HepG2 (cell line): ENCODE results near the gene ADAT3. TPM values are rescaled to one million over a fixed set of nuclear protein-coding genes. Genes with fewer than 3 reads are reported as not detected.

ENCODE experiments used
- ASH2L ChIP-seq: fragments of 300-600, 200-600 bp; sonication (generic); IDR thresholded peaks from 2 replicates; pipeline ENCODE4 v1.7.0; 2017; ENCODE audit warnings: low read depth, mild to moderate bottlenecking, moderate library complexity, mixed read lengths, low read length; ENCODE audit not compliant: insufficient read length
- BRD4 ChIP-seq: sonication (generic); formaldehyde crosslinking; IDR thresholded peaks from 2 replicates; pipeline ENCODE4 v1.4.0; 2020; ENCODE audit warnings: missing genetic modification reagents
- CEBPZ ChIP-seq: IDR thresholded peaks from 2 replicates; pipeline ENCODE4 v1.6.1; 2012; ENCODE audit warnings: low read length, improper control_type of control experiment
- DNMT1 ChIP-seq: sonication (generic); formaldehyde crosslinking; IDR thresholded peaks from 2 replicates; pipeline ENCODE4 v1.5.1; 2020; ENCODE audit warnings: mild to moderate bottlenecking, missing genetic modification reagents
- FIP1L1 ChIP-seq: fragments of 200-400 bp; formaldehyde crosslinking; IDR thresholded peaks from 2 replicates; pipeline ENCODE4 v1.6.1; 2018; ENCODE audit warnings: low read depth, mild to moderate bottlenecking, low read length, moderate library complexity, borderline replicate concordance; ENCODE audit not compliant: insufficient read depth
- GATA4 ChIP-seq: sonication (generic); IDR thresholded peaks from 2 replicates; pipeline ENCODE4 v1.6.1; 2016; ENCODE audit warnings: antibody characterized with exemption, low read depth, borderline replicate concordance
- HOXA5 ChIP-seq: sonication (generic); formaldehyde crosslinking; IDR thresholded peaks from 2 replicates; pipeline ENCODE4 v1.4.0; 2020; ENCODE audit warnings: missing genetic modification reagents
- KMT2A ChIP-seq: sonication (generic); formaldehyde crosslinking; IDR thresholded peaks from 2 replicates; pipeline ENCODE4 v1.4.0; 2020; ENCODE audit warnings: missing genetic modification reagents
- MZF1 ChIP-seq: sonication (generic); formaldehyde crosslinking; IDR thresholded peaks from 2 replicates; pipeline ENCODE4 v1.8.1; 2023; ENCODE audit warnings: mild to moderate bottlenecking, missing genetic modification reagents, borderline replicate concordance
- PHF5A ChIP-seq: IDR thresholded peaks from one replicate; pipeline ENCODE4 v1.6.1; 2018; ENCODE audit warnings: low read depth, missing genetic modification reagents; ENCODE audit not compliant: unreplicated experiment
- SALL2 ChIP-seq: sonication (generic); formaldehyde crosslinking; IDR thresholded peaks from 2 replicates; pipeline ENCODE4 v1.8.1; 2023; ENCODE audit warnings: mild to moderate bottlenecking, missing genetic modification reagents, inconsistent platforms
- SIN3A ChIP-seq: IDR thresholded peaks from 2 replicates; pipeline ENCODE4 v1.6.1; 2011; ENCODE audit warnings: low read depth, mild to moderate bottlenecking, control low read depth, low read length, borderline replicate concordance
- SMYD3 ChIP-seq: sonication (generic); formaldehyde crosslinking; IDR thresholded peaks from 2 replicates; pipeline ENCODE4 v1.8.1; 2023; ENCODE audit warnings: mild to moderate bottlenecking, missing genetic modification reagents
- SNAPC2 ChIP-seq: sonication (generic); formaldehyde crosslinking; IDR thresholded peaks from 2 replicates; pipeline ENCODE4 v1.8.1; 2022; ENCODE audit warnings: mild to moderate bottlenecking, missing genetic modification reagents
- SOX6 ChIP-seq, 2 experiments: fragments of 450-650 bp in 1 of 2; sonication (generic) in 1 of 2; formaldehyde crosslinking in 1 of 2; IDR thresholded peaks; 2 replicates each; pipeline versions ENCODE4 v1.4.0 to v1.6.1; 2017 to 2020; ENCODE audit warnings: antibody characterized with exemption in 1 of 2, mild to moderate bottlenecking in 1 of 2, missing genetic modification reagents in 1 of 2
- STAT5B ChIP-seq: sonication (generic); formaldehyde crosslinking; IDR thresholded peaks from 2 replicates; pipeline ENCODE4 v1.4.0; 2020; ENCODE audit warnings: missing genetic modification reagents
- TEAD2 ChIP-seq: sonication (generic); formaldehyde crosslinking; IDR thresholded peaks from 2 replicates; pipeline ENCODE4 v1.9.0; 2021; ENCODE audit warnings: missing genetic modification reagents
- ZNF280B ChIP-seq: sonication (generic); formaldehyde crosslinking; IDR thresholded peaks from 2 replicates; pipeline ENCODE4 v1.5.0; 2020; ENCODE audit warnings: missing genetic modification reagents, mild to moderate bottlenecking, borderline replicate concordance
- ZNF549 ChIP-seq: sonication (generic); formaldehyde crosslinking; IDR thresholded peaks from 2 replicates; pipeline ENCODE4 v1.5.0; 2020; ENCODE audit warnings: missing genetic modification reagents
- ZNF567 ChIP-seq: sonication (generic); formaldehyde crosslinking; IDR thresholded peaks from 2 replicates; pipeline ENCODE4 v1.8.1; 2023; ENCODE audit warnings: mild to moderate bottlenecking, missing genetic modification reagents, borderline replicate concordance
- ZNF629 ChIP-seq: sonication (generic); formaldehyde crosslinking; conservative IDR thresholded peaks from 2 replicates; pipeline ENCODE4 v1.5.0; 2020; ENCODE audit warnings: missing genetic modification reagents
- ZNF652 ChIP-seq: IDR thresholded peaks from 2 replicates; pipeline ENCODE4 v1.6.1; 2016; ENCODE audit warnings: low read depth, borderline replicate concordance
- ZSCAN20 ChIP-seq: sonication (generic); formaldehyde crosslinking; IDR thresholded peaks from 2 replicates; pipeline ENCODE4 v1.4.0; 2020; ENCODE audit warnings: missing genetic modification reagents, mild to moderate bottlenecking, borderline replicate concordance
- polyA plus RNA-seq, 8 experiments: library from polyadenylated mRNA; depleted of rRNA in 3 of 8; stranded (reverse) in 7 of 8; unstranded in 1 of 8; fragments of >200 nt; fragmentation: Illumina TruSeq in 4 of 8; extraction: Trizol in 4 of 8; gene quantifications; 2 replicates each; pipeline versions ENCODE4 v1.2.1 to v1.2.3, GENCODE V29; 2011 to 2016; ENCODE audit warnings: low read depth in 4 of 8, missing spikeins in 1 of 8, mixed read lengths in 1 of 8; ENCODE audit not compliant: insufficient read depth in 1 of 8
- total RNA-seq, 5 experiments: library from RNA; depleted of rRNA; stranded (reverse); fragments of >200 nt; fragmentation: Illumina TruSeq; extraction: Trizol; gene quantifications; 2 replicates each; pipeline ENCODE4 v1.2.3, GENCODE V29; 2016; ENCODE audit warnings: low read depth in 1 of 5
- TF ChIP-seq, protein P1 (sequence below): sonication (generic); formaldehyde crosslinking; IDR thresholded peaks from 2 replicates; pipeline ENCODE4 v1.4.0; 2020; ENCODE audit warnings: missing genetic modification reagents, borderline replicate concordance

ADAT3 gene
- total and polyA plus RNA-seq, 2 of the 13 experiments (the other 11 are each of a cell fraction or from before 2014, with no cell fraction given): 0.95 to 3.5 TPM

GRCh38 chr19:1942078-1942933 lies 37.1 kb downstream of the ADAT3 start (continued):
- TF ChIP-seq CEBPZ: no peak
- TF ChIP-seq BRD4 (CRISPR knock-in tag): no peak
- peak; percentile 64 for TF ChIP-seq ASH2L
- no peak for TF ChIP-seq HOXA5 (CRISPR knock-in tag)
- TF ChIP-seq GATA4: no peak
- TF ChIP-seq SMYD3 (CRISPR knock-in tag): no peak
- 0 out of 2 replicates have a peak, but pooled peaks have one; percentile 47 for TF ChIP-seq MZF1
- peak; percentile 65; the same call in 1 of the 2 replicates for TF ChIP-seq KMT2A
- TF ChIP-seq SALL2 (CRISPR knock-in tag): peak; percentile 73; the same call in 1 of the 2 replicates
- TF ChIP-seq SIN3A: peak; percentile 66; the same call in 1 of the 2 replicates
- TF ChIP-seq ZNF652 (CRISPR knock-in tag): no peak
- no peak for TF ChIP-seq TEAD2 (CRISPR knock-in tag)
- no peak for TF ChIP-seq STAT5B (CRISPR knock-in tag)
- no peak for TF ChIP-seq ZNF567
- TF ChIP-seq PHF5A (CRISPR knock-in tag): no peak
- TF ChIP-seq ZSCAN20: no peak
- TF ChIP-seq ZNF549 (CRISPR knock-in tag): no peak
- TF ChIP-seq, protein P1, sequence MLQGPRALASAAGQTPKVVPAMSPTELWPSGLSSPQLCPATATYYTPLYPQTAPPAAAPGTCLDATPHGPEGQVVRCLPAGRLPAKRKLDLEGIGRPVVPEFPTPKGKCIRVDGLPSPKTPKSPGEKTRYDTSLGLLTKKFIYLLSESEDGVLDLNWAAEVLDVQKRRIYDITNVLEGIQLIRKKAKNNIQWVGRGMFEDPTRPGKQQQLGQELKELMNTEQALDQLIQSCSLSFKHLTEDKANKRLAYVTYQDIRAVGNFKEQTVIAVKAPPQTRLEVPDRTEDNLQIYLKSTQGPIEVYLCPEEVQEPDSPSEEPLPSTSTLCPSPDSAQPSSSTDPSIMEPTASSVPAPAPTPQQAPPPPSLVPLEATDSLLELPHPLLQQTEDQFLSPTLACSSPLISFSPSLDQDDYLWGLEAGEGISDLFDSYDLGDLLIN (CRISPR knock-in tag): no peak
- TF ChIP-seq DNMT1 (CRISPR knock-in tag): no peak
- TF ChIP-seq SNAPC2: no peak
- no peak for TF ChIP-seq FIP1L1
- TF ChIP-seq ZNF280B (CRISPR knock-in tag): 0 out of 2 replicates have a peak, but pooled peaks have one; percentile 22
- TF ChIP-seq SOX6 (IDR thresholded peaks at IDR 0.05): no peak
- peak; percentile 56 for TF ChIP-seq SOX6 (CRISPR knock-in tag; IDR thresholded peaks at IDR 0.05)
- no peak for TF ChIP-seq ZNF629 (CRISPR knock-in tag)
